ENCODE data around the gene ARHGAP24.

GRCh38 chr4:85808104-85808503 lies 333.2 kb downstream of the ARHGAP24 start:
- TF ChIP-seq, protein P1, sequence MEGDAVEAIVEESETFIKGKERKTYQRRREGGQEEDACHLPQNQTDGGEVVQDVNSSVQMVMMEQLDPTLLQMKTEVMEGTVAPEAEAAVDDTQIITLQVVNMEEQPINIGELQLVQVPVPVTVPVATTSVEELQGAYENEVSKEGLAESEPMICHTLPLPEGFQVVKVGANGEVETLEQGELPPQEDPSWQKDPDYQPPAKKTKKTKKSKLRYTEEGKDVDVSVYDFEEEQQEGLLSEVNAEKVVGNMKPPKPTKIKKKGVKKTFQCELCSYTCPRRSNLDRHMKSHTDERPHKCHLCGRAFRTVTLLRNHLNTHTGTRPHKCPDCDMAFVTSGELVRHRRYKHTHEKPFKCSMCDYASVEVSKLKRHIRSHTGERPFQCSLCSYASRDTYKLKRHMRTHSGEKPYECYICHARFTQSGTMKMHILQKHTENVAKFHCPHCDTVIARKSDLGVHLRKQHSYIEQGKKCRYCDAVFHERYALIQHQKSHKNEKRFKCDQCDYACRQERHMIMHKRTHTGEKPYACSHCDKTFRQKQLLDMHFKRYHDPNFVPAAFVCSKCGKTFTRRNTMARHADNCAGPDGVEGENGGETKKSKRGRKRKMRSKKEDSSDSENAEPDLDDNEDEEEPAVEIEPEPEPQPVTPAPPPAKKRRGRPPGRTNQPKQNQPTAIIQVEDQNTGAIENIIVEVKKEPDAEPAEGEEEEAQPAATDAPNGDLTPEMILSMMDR (IDR thresholded peaks at IDR 0.05) = no peak
- TF ChIP-seq MAX (IDR thresholded peaks at IDR 0.05; ENCODE audit: low read depth) = no peak

Measured in SK-N-SH (cell line).